A549 (cell line): ENCODE measurements around the gene TTLL11. TPM values are rescaled to one million over a fixed set of nuclear protein-coding genes. Genes with fewer than 3 reads are reported as not detected.

Experiments
- ATAC-seq, 2 experiments: fragments of 200-7000 bp in 1 of 2; fragments of >200 bp in 1 of 2; cut with Nextera tagmentation in 1 of 2; cut with Tn5 transposase in 1 of 2; 3 replicates each; pipeline versions ENCODE4 v1.8.0 to v1.9.1; 2018 to 2020; ENCODE audit warnings: mild to moderate bottlenecking in 1 of 2, moderate library complexity in 1 of 2
- CTCF ChIA-PET: fragments of 300-600 bp; sonication (Branson Sonifier 250); formaldehyde crosslinking; extraction: SDS; loops from one replicate; lab custom pipeline; 2021; ENCODE audit warnings: antibody characterized with exemption, inconsistent platforms; lab: Yijun Ruan, JAX
- POLR2A ChIA-PET: fragments of 350-600 bp; formaldehyde crosslinking; extraction: SDS; loops from one replicate; lab custom pipeline; 2021; ENCODE audit warnings: antibody characterized with exemption, inconsistent platforms; lab: Yijun Ruan, JAX
- DNase-seq, 2 experiments: peaks; one replicate each; pipeline versions ENCODE4 v3.0.0 to v3.0.0-alpha.2; 2011 to 2016; ENCODE audit warnings: low read depth in 1 of 2, low spot score in 1 of 2
- FAIRE-seq: peaks from 2 replicates; lab custom pipeline; 2011; peaks lifted over from hg19 to GRCh38; lab: Jason Lieb, UNC
- H3K27ac ChIP-seq, 2 experiments: fragments of >200 bp; sonication (Bioruptor Twin); formaldehyde crosslinking; 3 replicates each; pipeline ENCODE4 v1.5.1; 2016 to 2017
- H3K4me1 ChIP-seq: fragments of >200 bp; sonication (Bioruptor Twin); formaldehyde crosslinking; 3 replicates; pipeline ENCODE4 v1.6.1; 2016
- H3K4me2 ChIP-seq: fragments of >200 bp; sonication (Bioruptor Twin); formaldehyde crosslinking; 3 replicates; pipeline ENCODE4 v1.6.1; 2016
- H3K4me3 ChIP-seq: fragments of >200 bp; sonication (Bioruptor Twin); formaldehyde crosslinking; 3 replicates; pipeline ENCODE4 v1.5.1; 2016
- H3K9me3 ChIP-seq: fragments of >200 bp; sonication (Bioruptor Twin); formaldehyde crosslinking; 3 replicates; pipeline ENCODE4 v1.6.1; 2016
- CBX8 ChIP-seq: fragments of 200-600 bp; sonication (generic); IDR thresholded peaks from 2 replicates; pipeline ENCODE4 v1.6.1; 2016
- CEBPB ChIP-seq, 2 experiments: fragments of >200 bp in 1 of 2; sonication (Bioruptor Twin) in 1 of 2; formaldehyde crosslinking in 1 of 2; IDR thresholded peaks; 2 replicates each; pipeline ENCODE4 v1.6.1; 2012 to 2016
- ESRRA ChIP-seq: fragments of 150-350 bp; IDR thresholded peaks from 2 replicates; pipeline ENCODE4 v1.6.1; 2014; ENCODE audit warnings: mild to moderate bottlenecking, low read length, borderline replicate concordance
- FOXS1 ChIP-seq: fragments of 250-450 bp; sonication (Bioruptor Pico); IDR thresholded peaks from 2 replicates; pipeline ENCODE4 v1.5.0; 2020; ENCODE audit warnings: mild to moderate bottlenecking, moderate library complexity
- HEYL ChIP-seq: fragments of 250-450 bp; sonication (Bioruptor Pico); IDR thresholded peaks from 2 replicates; pipeline ENCODE4 v1.8.0; 2021; ENCODE audit warnings: mild to moderate bottlenecking, moderate library complexity
- HOXB13 ChIP-seq: fragments of 250-450 bp; sonication (Bioruptor Pico); IDR thresholded peaks from 2 replicates; pipeline ENCODE4 v1.5.0; 2020; ENCODE audit warnings: low read depth, mild to moderate bottlenecking, moderate library complexity
- JUN ChIP-seq, 2 experiments: fragments of >200 bp; sonication (Bioruptor Twin); formaldehyde crosslinking; IDR thresholded peaks; 2 replicates in 1 of 2; 3 replicates in 1 of 2; pipeline ENCODE4 v1.6.1; 2016 to 2017
- KDM1A ChIP-seq: fragments of 200-600 bp; sonication (generic); IDR thresholded peaks from 2 replicates; pipeline ENCODE4 v1.6.1; 2016; ENCODE audit warnings: low read depth, mild to moderate bottlenecking
- POLR2A ChIP-seq: IDR thresholded peaks from 2 replicates; pipeline ENCODE4 v1.6.1; 2012; ENCODE audit warnings: mild to moderate bottlenecking, low read length
- RAD21 ChIP-seq, 2 experiments: fragments of >200 bp in 1 of 2; sonication (Bioruptor Twin) in 1 of 2; formaldehyde crosslinking in 1 of 2; IDR thresholded peaks in 1 of 2; conservative IDR thresholded peaks in 1 of 2; 2 replicates in 1 of 2; 3 replicates in 1 of 2; pipeline ENCODE4 v1.6.1; 2012 to 2018; ENCODE audit warnings: inconsistent platforms in 1 of 2
- TFCP2L1 ChIP-seq: fragments of 250-450 bp; sonication (Bioruptor Pico); IDR thresholded peaks from 2 replicates; pipeline ENCODE4 v1.5.0; 2021; ENCODE audit warnings: mild to moderate bottlenecking
- TP53 ChIP-seq: fragments of 250-450 bp; sonication (Bioruptor Pico); IDR thresholded peaks from 2 replicates; pipeline ENCODE4 v1.5.0; 2021; ENCODE audit warnings: mild to moderate bottlenecking, moderate library complexity
- ZFP36 ChIP-seq: fragments of 450-650 bp; IDR thresholded peaks from 2 replicates; pipeline ENCODE4 v1.6.1; 2014; ENCODE audit warnings: borderline replicate concordance; ENCODE audit not compliant: partially characterized antibody
- WGBS: methylation state at CpG from one replicate; pipeline ENCODE4 v1.1.6; 2017; ENCODE audit errors: missing lambda C conversion rate; 5-methylcytosine and 5-hydroxymethylcytosine counted together
- polyA plus RNA-seq, 4 experiments: library from polyadenylated mRNA; depleted of rRNA in 3 of 4; stranded (reverse); fragments of >200 nt; fragmentation: RNase III in 1 of 4; extraction: RNeasy Plus Mini Kit Qiagen cat#74134 plus additional on column Dnase treatment in 1 of 4; gene quantifications; 2 replicates in 3 of 4; 3 replicates in 1 of 4; pipeline ENCODE4 v1.2.3, GENCODE V29; 2011 to 2017
- TF ChIP-seq, protein P1 (sequence below): IDR thresholded peaks from 2 replicates; pipeline ENCODE4 v1.6.1; 2012
- TF ChIP-seq, protein P2 (sequence below): fragments of 150-350 bp; IDR thresholded peaks from 2 replicates; pipeline ENCODE4 v1.6.1; 2014; ENCODE audit warnings: low read depth, mild to moderate bottlenecking, low read length
- TF ChIP-seq, protein P3 (sequence below): IDR thresholded peaks from 2 replicates; pipeline ENCODE4 v1.6.1; 2012; ENCODE audit warnings: low read depth, borderline replicate concordance
- TF ChIP-seq, protein P4 (sequence below): fragments of 200-600 bp; sonication (generic); IDR thresholded peaks from 2 replicates; pipeline ENCODE4 v1.6.1; 2016; ENCODE audit warnings: antibody characterized with exemption, mild to moderate bottlenecking, moderate library complexity

TTLL11 gene
- polyA plus RNA-seq, 2 of the 4 experiments (the other 2 are of a cell fraction): 1.8 to 2.6 TPM

DNA sequence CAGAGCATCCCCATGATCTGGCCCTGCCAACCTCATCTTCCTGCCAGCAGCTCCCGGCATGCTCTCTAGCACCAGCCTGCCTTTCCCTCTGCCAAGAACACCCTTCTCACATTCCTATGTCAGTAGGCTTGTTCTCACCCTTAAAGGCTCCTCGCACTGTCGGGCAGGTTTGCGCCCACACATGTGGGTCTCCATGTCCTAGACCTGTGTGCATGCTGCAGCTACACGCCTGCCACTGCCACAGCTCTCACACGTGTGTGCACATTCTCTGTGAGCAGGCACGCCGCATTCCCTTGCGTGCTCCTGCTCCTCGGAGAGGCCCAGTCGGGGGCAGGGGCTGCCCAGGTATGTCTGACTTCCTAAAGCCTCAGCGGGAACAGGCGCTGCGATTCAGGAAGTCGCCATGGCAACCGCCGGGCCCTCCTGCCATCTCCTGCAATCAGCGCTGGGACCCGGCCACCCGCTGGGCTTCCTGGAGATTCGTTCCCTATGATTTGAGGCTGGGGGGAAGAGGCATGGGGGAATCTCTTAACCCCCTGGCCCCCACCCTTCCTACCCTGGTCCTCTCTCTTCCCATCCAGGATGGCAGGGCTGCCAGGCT is 38.4 kb upstream of the TTLL11 start:
- FAIRE-seq (no peak), ATAC-seq (peak in 1 of 2 experiments; percentile 17; a peak in 1 of 6 replicates)
- CTCF ChIA-PET: interaction anchor here (1.4 to 5.9 kb wide), 4 partner anchors 14 to 679 kb away, joined by 3 to 44 read pairs (median 5); no protein-coding TSS in a partner anchor

DNA sequence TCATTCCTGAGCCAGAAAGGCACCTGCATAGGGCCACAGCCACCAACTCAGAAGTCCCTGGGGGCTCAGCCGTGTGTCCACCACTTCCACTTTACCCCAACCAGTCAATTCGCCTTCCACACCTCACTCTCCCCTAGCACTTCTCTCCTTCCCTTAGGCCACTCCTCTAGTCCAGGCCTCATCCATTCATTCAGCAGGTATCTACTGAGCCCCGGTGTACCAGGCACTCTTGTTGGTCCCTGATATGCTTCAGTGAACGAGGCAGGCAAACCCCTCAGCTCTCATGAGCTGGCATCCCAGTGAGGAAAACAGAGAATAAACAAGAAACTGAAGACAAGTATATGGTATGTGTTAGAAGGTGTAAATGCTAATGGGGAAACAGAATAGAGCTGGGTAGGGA is 37.7 kb upstream of the TTLL11 start:
- no peak overlapping the region for H3K27ac ChIP-seq
- FAIRE-seq (no peak), DNase-seq (no peak), ATAC-seq (no peak)
- H3K4me2 ChIP-seq: no peak overlapping the region
- TF ChIP-seq HEYL (CRISPR knock-in tag) (no peak), POLR2A (no peak), ZFP36 (no peak), FOXS1 (no peak)
- TF ChIP-seq, protein P1, sequence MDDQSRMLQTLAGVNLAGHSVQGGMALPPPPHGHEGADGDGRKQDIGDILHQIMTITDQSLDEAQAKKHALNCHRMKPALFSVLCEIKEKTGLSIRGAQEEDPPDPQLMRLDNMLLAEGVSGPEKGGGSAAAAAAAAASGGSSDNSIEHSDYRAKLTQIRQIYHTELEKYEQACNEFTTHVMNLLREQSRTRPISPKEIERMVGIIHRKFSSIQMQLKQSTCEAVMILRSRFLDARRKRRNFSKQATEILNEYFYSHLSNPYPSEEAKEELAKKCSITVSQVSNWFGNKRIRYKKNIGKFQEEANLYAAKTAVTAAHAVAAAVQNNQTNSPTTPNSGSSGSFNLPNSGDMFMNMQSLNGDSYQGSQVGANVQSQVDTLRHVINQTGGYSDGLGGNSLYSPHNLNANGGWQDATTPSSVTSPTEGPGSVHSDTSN: no peak
- TF ChIP-seq, protein P2, sequence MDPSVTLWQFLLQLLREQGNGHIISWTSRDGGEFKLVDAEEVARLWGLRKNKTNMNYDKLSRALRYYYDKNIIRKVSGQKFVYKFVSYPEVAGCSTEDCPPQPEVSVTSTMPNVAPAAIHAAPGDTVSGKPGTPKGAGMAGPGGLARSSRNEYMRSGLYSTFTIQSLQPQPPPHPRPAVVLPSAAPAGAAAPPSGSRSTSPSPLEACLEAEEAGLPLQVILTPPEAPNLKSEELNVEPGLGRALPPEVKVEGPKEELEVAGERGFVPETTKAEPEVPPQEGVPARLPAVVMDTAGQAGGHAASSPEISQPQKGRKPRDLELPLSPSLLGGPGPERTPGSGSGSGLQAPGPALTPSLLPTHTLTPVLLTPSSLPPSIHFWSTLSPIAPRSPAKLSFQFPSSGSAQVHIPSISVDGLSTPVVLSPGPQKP: no peak
- no peaks in the 10 kb centered on the region for H3K9me3 ChIP-seq
- ChIA-PET CTCF (interaction anchor here (1.4 to 5.9 kb wide), 3 partner anchors 32 to 680 kb away, joined by 3 to 44 read pairs (median 7); no protein-coding TSS in a partner anchor), POLR2A (no interaction called here)
- peaks cover 4% of the 10 kb centered on the region; the same call in 2 of the 3 replicates for H3K4me1 ChIP-seq
- H3K4me3 ChIP-seq: no peak overlapping the region
- 44% methylated on average over 4 of the region's 4 CpGs for WGBS

More for the DNA sequence above, 38.4 kb upstream of the TTLL11 start:
- Histone ChIP-seq H3K4me3 (no peak overlapping the region), H3K4me2 (no peak overlapping the region)
- no peak for DNase-seq
- TF ChIP-seq ESRRA (no peak), KDM1A (no peak), CEBPB (IDR thresholded peaks at IDR 0.05) (no peak), CBX8 (no peak), TP53 (CRISPR knock-in tag) (no peak)
- TF ChIP-seq, protein P3, sequence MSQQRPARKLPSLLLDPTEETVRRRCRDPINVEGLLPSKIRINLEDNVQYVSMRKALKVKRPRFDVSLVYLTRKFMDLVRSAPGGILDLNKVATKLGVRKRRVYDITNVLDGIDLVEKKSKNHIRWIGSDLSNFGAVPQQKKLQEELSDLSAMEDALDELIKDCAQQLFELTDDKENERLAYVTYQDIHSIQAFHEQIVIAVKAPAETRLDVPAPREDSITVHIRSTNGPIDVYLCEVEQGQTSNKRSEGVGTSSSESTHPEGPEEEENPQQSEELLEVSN: no peak
- TF ChIP-seq, all 56 proteins: peak for 0
- POLR2A ChIA-PET: no interaction called here
- H3K27ac ChIP-seq: no peak overlapping the region
- H3K9me3 ChIP-seq: no peaks in the 10 kb centered on the region
- 79% methylated on average over 19 of the region's 21 CpGs for WGBS
- no peaks in the 10 kb centered on the region; the same call in 2 of the 3 replicates for H3K4me1 ChIP-seq

DNA sequence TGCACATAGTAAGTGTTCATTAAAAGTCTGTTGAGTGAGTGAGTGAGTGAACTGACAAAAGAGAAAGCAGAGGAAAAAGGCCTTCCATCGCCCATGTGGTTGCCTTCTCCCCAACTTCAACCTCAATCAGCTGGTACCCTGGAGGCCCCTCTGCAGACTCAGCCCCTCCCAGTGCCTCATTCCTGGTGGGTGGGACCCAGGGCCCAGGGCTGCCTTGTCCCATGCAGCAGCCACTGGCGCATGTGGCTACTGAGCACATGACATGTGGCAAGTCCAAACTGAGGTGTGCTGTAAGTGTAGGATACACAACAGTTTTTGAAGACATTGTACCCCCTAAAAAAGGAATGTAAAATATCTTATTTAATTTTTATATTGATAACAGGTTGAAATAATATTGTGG is 36.9 kb upstream of the TTLL11 start:
- 69% methylated on average over 2 of the region's 2 CpGs for WGBS
- TF ChIP-seq TFCP2L1 (CRISPR knock-in tag): no peak
- no peak for TF ChIP-seq RAD21 (conservative IDR thresholded peaks at IDR 0.05 in 1 of 2, IDR thresholded peaks at IDR 0.05 in 1 of 2)
- TF ChIP-seq JUN (IDR thresholded peaks at IDR 0.05): no peak
- TF ChIP-seq HOXB13 (CRISPR knock-in tag): no peak
- TF ChIP-seq, protein P4, sequence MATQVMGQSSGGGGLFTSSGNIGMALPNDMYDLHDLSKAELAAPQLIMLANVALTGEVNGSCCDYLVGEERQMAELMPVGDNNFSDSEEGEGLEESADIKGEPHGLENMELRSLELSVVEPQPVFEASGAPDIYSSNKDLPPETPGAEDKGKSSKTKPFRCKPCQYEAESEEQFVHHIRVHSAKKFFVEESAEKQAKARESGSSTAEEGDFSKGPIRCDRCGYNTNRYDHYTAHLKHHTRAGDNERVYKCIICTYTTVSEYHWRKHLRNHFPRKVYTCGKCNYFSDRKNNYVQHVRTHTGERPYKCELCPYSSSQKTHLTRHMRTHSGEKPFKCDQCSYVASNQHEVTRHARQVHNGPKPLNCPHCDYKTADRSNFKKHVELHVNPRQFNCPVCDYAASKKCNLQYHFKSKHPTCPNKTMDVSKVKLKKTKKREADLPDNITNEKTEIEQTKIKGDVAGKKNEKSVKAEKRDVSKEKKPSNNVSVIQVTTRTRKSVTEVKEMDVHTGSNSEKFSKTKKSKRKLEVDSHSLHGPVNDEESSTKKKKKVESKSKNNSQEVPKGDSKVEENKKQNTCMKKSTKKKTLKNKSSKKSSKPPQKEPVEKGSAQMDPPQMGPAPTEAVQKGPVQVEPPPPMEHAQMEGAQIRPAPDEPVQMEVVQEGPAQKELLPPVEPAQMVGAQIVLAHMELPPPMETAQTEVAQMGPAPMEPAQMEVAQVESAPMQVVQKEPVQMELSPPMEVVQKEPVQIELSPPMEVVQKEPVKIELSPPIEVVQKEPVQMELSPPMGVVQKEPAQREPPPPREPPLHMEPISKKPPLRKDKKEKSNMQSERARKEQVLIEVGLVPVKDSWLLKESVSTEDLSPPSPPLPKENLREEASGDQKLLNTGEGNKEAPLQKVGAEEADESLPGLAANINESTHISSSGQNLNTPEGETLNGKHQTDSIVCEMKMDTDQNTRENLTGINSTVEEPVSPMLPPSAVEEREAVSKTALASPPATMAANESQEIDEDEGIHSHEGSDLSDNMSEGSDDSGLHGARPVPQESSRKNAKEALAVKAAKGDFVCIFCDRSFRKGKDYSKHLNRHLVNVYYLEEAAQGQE: no peak
- FAIRE-seq (no peak), ATAC-seq (no peak), DNase-seq (no peak)
- H3K9me3 ChIP-seq: no peaks in the 10 kb centered on the region
- ChIA-PET CTCF (interaction anchor here (0.9 to 15.6 kb wide), 4 partner anchors 31 to 336 kb away, joined by 3 to 541 read pairs (median 8); no protein-coding TSS in a partner anchor), POLR2A (no interaction called here)
- H3K4me1 ChIP-seq: peaks cover 10% of the 10 kb centered on the region; the same call in 2 of the 3 replicates
- no peak overlapping the region for H3K4me2 ChIP-seq
- no peak overlapping the region for H3K27ac ChIP-seq
- H3K4me3 ChIP-seq: no peak overlapping the region
